Neural crest cell (in vitro differentiated cells): ENCODE measurements around the gene DPM2. TPM values are rescaled to one million over a fixed set of nuclear protein-coding genes. Genes with fewer than 3 reads are reported as not detected.

Experiments
- DNase-seq: peaks from one replicate; pipeline ENCODE4 v3.0.0; 2021; ENCODE audit warnings: low read depth, mixed read lengths, low spot score
- H3K27ac Mint-ChIP-seq: one replicate; pipeline ENCODE4 v1.8.0; 2021; ENCODE audit warnings: mild to moderate bottlenecking, mixed read lengths; ENCODE audit not compliant: unreplicated experiment
- H3K27me3 Mint-ChIP-seq: 2 replicates; pipeline ENCODE4 v1.8.0; 2021; ENCODE audit warnings: low read depth, mild to moderate bottlenecking, mixed read lengths
- H3K36me3 Mint-ChIP-seq: 2 replicates; pipeline ENCODE4 v1.8.0; 2021; ENCODE audit warnings: low read depth, mild to moderate bottlenecking, mixed read lengths
- H3K4me1 Mint-ChIP-seq: 2 replicates; pipeline ENCODE4 v1.8.0; 2021; ENCODE audit warnings: mixed read lengths
- H3K4me3 Mint-ChIP-seq: one replicate; pipeline ENCODE4 v1.8.0; 2021; ENCODE audit warnings: mild to moderate bottlenecking, mixed read lengths
- H3K9me3 Mint-ChIP-seq: 2 replicates; pipeline ENCODE4 v1.8.0; 2021; ENCODE audit warnings: mixed read lengths
- CTCF ChIP-seq: fragments of 200-600 bp; sonication (generic); conservative IDR thresholded peaks from 2 replicates; pipeline ENCODE4 v1.5.0; 2021; ENCODE audit warnings: antibody characterized with exemption, mild to moderate bottlenecking
- total RNA-seq: library from RNA; stranded (reverse); gene quantifications from 2 replicates; pipeline ENCODE4 v1.2.1, GENCODE V29; 2021

Gene DPM2
- total RNA-seq, 1 donor from 2014 or later = 52.2 TPM

- Mint-ChIP-seq H3K9me3 (no peaks in the 10 kb centered on the region), H3K27ac (no peak overlapping the region), H3K4me1 (peaks cover 41% of the 10 kb centered on the region), H3K36me3 (no peaks in the 10 kb centered on the region), H3K27me3 (peaks cover 14% of the 10 kb centered on the region), H3K4me3 (peak overlapping the region; percentile 99)
- TF ChIP-seq CTCF = no peak
- DNase-seq = no peak
Measured at GRCh38 chr9:127936347-127936852, 1.3 kb downstream of the DPM2 start.

DNA sequence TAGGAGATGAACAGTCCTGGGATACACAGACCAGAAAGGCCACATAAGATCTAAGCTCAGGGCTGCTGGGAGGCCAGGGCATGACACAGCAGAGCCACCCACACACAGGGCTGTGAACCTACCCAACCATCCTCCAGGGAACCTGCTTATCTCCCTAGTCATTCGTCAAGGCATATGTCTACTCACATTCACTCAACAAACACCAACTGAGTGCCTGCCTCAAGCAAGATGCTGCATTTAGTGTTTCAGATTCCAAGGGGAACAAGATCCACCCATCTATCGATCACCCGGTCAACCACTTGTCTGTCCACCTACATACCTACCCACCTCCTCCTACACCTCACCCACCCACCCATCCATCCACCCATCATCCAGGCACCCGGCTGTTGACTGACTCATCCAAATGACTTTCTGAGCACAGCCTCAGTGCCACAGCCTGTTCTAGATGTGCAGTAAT lies 1.9 kb downstream of the DPM2 start:
- Mint-ChIP-seq H3K27ac (no peak overlapping the region), H3K4me1 (peaks cover 48% of the 10 kb centered on the region), H3K27me3 (peaks cover 19% of the 10 kb centered on the region), H3K4me3 (peak overlapping the region; percentile 99), H3K36me3 (no peaks in the 10 kb centered on the region), H3K9me3 (no peaks in the 10 kb centered on the region)
- TF ChIP-seq CTCF = no peak
- DNase-seq = no peak

GRCh38 chr9:127934986-127935385 lies 2.7 kb downstream of the DPM2 start:
- Mint-ChIP-seq H3K27me3 (peaks cover 23% of the 10 kb centered on the region), H3K27ac (no peak overlapping the region), H3K4me3 (peak overlapping the region; percentile 99), H3K4me1 (peaks cover 51% of the 10 kb centered on the region), H3K36me3 (no peaks in the 10 kb centered on the region), H3K9me3 (no peaks in the 10 kb centered on the region)
- no peak for DNase-seq
- no peak for TF ChIP-seq CTCF

GRCh38 chr9:127934248-127934647 lies 3.4 kb downstream of the DPM2 start:
- Mint-ChIP-seq H3K27me3 (peaks cover 30% of the 10 kb centered on the region), H3K9me3 (no peaks in the 10 kb centered on the region), H3K4me3 (peak overlapping the region; percentile 85), H3K36me3 (no peaks in the 10 kb centered on the region), H3K4me1 (peaks cover 52% of the 10 kb centered on the region), H3K27ac (no peak overlapping the region)
- TF ChIP-seq CTCF = no peak
- no peak for DNase-seq

GRCh38 chr9:127931092-127931881 lies 6.4 kb downstream of the DPM2 start:
- Mint-ChIP-seq H3K9me3 (no peaks in the 10 kb centered on the region), H3K36me3 (no peaks in the 10 kb centered on the region), H3K27me3 (peaks cover 54% of the 10 kb centered on the region), H3K4me3 (peak overlapping the region; percentile 86), H3K4me1 (peaks cover 36% of the 10 kb centered on the region), H3K27ac (peak overlapping the region; percentile 13)
- DNase-seq = no peak
- TF ChIP-seq CTCF = no peak
